ENCODE results near the gene PGF.
"Not testable (repeated sequence)": the region's sequence is repeated elsewhere in the genome, so short reads cannot be mapped to it uniquely, and the experiment has no call there.

The PGF gene

DNA sequence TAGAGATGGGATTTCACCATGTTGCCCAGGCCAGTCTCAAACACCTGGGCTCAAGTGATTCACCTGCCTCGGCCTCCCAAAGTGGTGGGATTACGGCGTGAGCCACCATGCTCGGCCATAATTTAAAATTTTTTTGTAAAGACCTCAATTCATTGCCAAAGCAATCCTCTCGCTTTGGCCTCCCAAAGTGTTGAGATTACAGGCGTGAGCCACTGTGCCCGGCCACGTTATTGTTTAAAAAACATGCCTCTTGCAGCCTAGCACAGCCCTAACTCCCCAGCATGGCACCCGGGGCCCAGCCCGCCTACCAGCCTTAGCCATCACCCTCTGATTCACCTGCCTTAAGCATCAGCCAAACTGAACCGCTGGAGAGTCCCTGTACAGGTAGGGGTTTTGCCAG is 19.2 kb downstream of the PGF start:
- TF ChIP-seq, protein P1, sequence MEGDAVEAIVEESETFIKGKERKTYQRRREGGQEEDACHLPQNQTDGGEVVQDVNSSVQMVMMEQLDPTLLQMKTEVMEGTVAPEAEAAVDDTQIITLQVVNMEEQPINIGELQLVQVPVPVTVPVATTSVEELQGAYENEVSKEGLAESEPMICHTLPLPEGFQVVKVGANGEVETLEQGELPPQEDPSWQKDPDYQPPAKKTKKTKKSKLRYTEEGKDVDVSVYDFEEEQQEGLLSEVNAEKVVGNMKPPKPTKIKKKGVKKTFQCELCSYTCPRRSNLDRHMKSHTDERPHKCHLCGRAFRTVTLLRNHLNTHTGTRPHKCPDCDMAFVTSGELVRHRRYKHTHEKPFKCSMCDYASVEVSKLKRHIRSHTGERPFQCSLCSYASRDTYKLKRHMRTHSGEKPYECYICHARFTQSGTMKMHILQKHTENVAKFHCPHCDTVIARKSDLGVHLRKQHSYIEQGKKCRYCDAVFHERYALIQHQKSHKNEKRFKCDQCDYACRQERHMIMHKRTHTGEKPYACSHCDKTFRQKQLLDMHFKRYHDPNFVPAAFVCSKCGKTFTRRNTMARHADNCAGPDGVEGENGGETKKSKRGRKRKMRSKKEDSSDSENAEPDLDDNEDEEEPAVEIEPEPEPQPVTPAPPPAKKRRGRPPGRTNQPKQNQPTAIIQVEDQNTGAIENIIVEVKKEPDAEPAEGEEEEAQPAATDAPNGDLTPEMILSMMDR (IDR thresholded peaks at IDR 0.05; ENCODE audit: extremely low read depth, missing control alignments), result no peak
- DNase-seq (ENCODE audit: low spot score), result no peak

DNA sequence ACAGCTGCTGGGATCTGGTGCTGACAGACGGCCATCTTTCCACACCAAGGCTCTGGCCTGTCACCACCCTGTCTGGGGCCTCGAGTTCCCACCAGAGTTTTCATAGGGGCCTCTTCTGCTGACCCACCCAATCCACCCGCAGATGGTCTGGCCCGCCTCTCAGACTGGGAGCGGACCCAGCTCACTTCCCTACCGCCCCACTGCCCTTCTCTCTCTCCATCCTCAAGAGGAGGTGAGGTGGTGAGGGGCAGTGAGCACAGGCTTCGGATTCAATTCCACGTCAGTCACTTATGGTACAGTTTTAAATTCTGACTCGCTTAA is 20.1 kb downstream of the PGF start:
- TF ChIP-seq, protein P1 (IDR thresholded peaks at IDR 0.05; ENCODE audit: extremely low read depth, missing control alignments), result no peak

DNA sequence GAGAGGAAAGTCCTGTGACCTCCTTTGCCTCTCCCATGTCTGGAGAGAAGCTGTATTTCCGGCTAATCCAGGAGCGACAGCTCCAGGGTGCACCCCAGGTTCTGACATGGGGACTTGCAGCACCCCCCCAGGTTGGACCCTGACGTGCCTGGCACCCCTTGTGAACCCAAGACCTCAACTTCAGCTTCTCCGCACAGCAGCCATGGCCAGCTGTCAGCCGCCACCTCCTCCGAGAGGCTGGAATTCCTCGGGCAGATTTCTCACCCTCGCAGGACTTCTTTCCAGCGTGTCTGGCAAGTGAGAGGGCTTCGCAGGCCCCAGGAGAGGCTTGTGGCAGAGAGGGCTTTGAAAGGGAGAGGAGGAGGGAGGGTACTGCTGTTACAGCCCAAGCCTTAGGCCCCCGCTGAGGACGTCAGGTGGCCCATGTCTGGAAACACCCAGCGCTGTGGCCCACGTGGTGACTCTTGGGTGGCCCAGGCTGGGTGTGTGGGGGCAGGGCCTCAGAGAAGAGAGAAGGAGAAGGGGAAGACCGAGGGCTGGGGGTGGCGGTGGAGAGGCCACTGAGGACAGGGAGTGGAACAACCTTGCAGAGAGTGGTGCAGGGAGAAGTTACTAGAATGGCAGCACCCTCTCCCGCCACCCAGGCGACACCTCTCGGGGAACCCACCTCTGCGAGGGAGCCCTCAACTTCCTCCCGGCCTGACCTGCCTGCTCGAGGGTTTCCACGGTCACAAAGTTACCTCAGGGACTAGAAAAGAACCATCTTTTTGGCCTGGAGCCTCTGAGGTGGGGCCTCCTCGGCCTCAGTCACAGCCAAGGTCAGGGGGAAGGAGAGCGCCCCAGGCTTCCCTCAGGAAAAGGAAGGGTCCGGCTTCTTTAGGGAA is 20.7 kb downstream of the PGF start:
- no peak for DNase-seq (ENCODE audit: low spot score)
- TF ChIP-seq, protein P1 (IDR thresholded peaks at IDR 0.05; ENCODE audit: extremely low read depth, missing control alignments), result no peak

More for the DNA sequence above, 20.1 kb downstream of the PGF start:
- DNase-seq (ENCODE audit: low spot score), result no peak

DNA sequence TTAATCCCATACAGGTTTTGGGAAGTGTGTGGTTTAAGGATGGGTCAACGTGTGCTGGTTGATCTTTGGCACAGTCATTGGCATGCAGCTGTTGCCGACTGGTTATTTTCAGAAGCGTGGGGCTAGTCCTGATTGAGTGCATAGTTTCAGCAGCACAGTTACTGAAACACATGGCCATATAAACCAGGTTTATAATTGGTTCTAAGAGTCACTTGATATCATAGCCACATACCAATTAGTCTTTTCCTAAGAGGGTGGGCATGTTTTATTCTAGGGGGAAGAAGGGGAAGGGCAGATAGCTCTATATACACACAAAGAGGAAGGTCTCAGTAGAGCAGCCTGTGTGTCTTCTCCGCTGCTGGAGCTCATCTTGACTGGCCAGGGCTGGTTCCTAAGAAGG is 21.4 kb downstream of the PGF start:
- TF ChIP-seq, protein P1 (IDR thresholded peaks at IDR 0.05; ENCODE audit: extremely low read depth, missing control alignments), result no peak
- DNase-seq (ENCODE audit: low spot score), result no peak

DNA sequence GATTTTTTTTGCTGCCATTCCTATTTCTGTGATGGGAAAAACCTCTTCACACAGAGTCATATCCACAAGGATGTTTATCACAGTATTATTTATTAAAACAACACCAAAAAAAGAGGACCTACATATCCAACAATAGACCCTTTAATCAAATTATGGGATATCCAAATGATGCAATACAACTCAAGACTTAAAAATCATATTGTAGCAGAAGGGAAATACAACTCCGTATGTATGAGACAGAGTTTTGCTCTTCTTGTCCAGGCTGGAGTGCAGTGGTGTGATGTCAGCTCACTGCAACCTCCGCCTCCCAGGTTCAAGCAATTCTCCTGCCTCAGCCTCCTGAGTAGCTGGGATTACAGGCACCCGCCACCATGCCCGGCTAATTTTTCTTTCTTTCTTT is 22.5 kb downstream of the PGF start:
- not testable (repeated sequence) for DNase-seq (ENCODE audit: low spot score)

DNA sequence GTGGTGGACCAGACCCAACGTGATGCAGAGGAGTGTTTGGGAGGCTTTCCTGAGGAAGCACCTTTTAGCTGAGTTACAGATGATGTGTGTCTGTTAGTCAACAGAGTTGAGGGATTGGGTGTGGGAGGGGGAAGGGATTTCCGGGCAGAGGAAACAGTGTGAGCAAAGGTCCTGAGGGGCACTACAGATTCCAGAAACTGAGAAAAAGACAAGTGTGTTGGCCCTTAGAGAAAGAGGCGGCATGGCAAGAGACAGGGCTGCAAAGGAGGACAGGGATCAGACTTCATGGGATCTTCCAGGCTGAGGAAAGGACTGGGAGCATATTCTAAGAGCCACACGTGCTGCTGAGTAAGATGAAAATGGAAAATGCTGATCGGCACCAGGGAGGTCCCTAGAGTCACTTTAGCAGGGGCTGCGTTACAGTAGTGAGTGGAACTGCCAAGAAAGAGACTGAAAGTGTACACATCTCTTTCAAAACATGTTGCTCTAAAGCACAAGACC is 22.9 kb downstream of the PGF start:
- DNase-seq (ENCODE audit: low spot score), result no peak
- TF ChIP-seq, protein P1 (IDR thresholded peaks at IDR 0.05; ENCODE audit: extremely low read depth, missing control alignments), result no peak

DNA sequence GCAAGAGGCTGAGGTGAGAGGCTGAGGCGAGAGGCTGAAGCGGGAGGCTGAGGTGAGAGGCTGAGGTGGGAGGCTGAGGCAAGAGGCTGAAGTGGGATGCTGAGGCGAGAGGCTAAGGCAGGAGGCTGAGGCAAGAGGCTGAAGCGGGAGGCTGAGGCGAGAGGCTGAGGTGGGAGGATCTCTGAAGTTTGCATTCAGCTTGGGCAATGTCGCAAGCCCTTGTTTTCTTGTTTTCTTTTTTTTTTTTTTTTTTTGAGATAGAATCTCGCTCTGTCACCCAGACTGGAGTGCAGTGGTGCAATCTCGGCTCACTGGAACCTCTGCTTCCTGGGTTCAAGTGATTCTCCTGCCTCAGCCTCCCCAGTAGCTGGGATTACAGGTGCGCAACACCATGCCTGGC is 23.7 kb downstream of the PGF start:
- not testable (repeated sequence) for DNase-seq (ENCODE audit: low spot score)

DNA sequence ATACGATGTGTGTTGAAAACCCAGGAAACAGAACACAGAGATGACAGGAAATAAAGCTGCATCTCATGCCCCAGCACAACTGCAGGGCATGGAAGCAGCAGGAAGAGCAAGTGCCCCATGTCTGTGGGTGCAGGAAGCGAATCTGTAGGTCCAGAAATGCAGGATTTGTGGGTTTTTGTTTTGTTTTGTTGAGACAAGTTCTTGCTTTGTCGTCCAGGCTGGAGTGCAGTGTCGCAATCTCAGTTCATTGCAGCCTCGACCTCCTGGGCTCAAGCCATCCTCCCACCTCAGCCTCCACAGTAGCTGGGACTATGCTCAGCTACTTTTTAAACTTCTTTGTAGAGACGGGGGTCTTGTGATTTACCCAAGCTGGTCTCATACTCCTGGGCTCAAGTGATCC is 26.2 kb downstream of the PGF start:
- DNase-seq (ENCODE audit: low spot score), result no peak
- TF ChIP-seq, protein P1 (IDR thresholded peaks at IDR 0.05; ENCODE audit: extremely low read depth, missing control alignments), result no peak
